HG03108 (cell line): ENCODE measurements around the gene ARL11.
A peak's percentile ranks its signal among the peaks of the same experiment; 100 is the strongest.
"Not testable (repeated sequence)": the region's sequence is repeated elsewhere in the genome, so short reads cannot be mapped to it uniquely, and the experiment has no call there.

Experiments
- ATAC-seq: cut with Tn5 transposase; IDR thresholded peaks from one replicate; pipeline ENCODE4 v1.9.1; 2021; ENCODE audit warnings: moderate library complexity; ENCODE audit not compliant: unreplicated experiment

Gene ARL11

DNA sequence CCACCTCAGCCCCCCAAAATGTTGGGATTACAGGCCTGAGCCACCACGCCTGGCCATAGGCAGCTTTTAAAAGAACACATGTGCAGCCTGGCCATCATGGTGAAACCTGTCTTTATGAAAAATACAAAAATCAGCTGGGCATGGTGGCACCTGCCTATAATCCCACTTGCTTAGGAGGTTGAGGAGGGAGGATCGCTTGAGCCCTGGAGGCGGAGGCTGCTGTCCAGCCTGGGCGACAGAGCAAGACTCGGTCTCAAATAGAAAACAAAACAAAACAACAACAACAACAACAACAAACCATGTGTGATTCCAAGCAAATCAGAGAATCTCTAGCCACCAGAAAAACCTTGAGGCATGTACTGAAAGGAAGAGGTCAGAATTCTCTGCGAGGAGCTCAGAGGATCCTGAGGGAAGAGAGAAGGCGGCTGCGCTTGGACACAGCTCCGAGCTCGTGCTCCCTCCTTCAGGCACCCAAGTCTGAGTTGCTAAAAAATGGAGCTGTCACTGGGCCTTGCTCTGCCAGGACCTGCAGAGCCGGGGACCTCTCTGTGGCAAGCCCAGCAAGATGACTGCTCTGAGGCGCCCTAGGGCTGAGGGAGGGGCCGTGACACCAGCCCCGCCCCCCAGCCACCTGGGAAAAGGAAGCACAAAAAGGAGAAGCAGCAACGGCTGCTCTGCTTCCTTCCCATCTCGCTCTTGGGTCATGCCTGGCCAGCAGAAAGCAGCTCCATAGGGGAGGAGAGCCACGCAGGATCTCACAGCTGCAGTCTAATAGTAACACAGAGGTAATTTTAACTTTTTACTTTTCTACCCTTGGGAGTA, at the start of gene ARL11:
TSS of gene ARL11 (plus strand) at position 677 of the 822 bp plus-strand sequence. CDS start 1,941 bp downstream, outside the sequence.
- ATAC-seq, result peak; percentile 96

DNA sequence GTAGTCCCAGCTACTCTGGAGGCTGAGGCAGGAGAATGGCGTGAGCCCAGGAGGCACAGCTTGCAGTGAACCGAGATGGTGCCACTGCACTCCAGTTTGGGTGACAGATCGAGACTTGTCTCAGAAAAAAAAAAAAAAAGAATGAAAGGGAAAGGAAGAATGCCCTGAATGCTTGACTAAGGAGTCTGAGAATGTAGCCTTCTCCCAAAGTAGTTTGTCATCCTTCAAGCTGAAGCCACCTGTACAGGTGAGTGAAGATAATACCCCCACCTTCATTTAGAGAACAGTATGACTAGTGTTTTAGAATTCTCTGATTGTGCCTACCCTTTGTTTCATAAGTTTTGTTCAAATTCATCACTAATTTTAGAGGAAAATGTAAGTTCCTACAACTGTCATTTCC, 48.8 kb upstream of the ARL11 start:
- ATAC-seq, result no peak

DNA sequence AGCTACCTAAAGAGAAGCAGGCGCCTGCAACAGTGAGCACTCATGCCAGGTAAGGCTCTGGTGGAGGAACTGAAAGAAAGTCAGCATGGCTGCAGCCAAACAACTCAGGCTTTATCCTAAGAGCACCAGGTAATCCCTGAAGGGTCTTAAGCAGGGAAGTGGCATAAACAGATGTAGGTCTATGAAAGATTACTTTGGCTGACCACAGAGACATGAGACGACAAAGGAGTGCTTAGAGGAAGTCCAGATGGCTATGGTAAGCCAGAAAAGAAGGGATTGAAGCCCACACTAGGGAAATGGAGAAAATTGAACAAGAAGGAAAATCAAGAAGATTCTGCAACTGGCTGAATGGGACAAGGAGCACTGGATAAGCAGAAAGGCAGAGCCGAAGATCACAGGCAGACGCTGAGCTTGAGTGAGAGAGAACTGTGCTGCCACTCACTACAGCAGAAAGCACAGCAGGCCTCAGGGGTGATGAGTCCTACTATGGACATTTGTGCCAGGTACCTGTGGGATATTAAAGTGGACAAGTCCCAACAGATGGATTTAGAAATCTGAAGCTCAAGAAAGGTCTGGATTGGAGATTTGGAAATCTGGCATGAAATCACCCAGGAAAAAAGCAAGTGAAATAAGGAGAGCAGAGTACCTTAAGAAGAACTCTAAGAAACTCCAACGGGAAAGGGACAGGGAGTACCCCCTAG, 47.2 kb upstream of the ARL11 start:
- no peak for ATAC-seq

DNA sequence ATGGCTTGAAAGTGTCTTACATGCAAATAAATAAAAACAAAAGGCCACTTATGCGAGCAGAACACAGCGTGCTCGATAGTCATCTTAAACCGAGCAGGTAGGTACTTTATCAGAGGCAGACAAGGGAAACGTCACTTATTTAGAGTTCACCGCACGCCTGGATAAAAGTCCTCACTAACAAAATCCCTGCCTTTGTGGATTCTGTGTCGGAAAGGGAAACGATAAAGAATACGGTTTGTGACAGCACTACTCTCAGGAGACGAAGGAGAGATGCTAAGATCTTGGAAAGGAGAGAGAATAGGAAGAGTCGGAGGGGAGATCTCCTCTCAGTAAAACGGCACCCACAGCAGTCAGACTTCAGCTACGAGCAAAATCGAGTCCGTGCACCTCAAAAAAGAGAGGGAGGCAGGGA, 43.5 kb upstream of the ARL11 start:
- peak; percentile 15 for ATAC-seq

DNA sequence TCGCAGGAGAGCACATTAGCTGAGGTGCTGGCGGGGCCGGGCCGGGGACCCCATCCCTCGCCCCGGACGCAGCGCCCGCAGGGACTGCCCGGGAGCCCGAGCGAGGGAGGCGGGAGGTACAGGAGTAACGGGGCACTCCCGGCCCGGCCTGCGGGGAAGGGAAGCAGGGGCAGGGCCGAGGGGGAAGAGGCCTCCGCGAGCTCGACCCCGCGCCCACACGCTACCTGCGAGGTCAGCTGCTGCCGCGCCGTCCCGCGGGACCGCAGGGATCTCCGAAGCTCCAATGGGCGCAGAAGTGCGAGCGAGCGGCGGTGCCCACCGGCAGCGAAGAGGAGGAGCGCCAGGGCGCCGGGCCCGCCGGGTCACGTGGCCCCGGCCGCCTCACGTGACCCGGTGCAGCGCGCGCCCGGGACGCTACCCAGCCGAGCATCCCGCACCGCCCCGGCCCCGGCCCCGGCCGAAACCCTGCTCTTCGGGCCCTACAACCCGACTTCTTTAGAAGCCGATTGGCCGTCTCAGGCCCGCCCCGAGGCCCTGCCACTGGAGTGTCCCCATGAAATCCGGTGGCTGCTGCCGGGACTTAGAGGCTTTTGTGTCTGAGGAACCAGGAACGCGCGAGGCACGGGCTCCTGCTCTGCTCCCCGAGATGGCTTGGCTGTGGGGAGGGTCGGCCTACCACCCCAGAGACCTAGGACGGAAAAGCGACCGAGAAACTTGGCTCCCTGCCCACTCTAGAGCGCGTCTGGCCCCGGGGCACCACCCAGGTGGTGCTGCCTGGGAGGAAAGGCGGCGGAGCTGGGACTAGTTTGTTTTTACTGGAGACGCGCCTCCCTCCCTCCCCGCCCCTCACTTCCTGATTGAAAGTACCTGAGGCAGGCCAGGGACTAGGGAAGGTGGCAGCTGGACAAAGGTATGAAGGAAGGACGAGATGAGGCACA, 42.8 kb upstream of the ARL11 start, which contains the start of gene RCBTB1:
TSS of gene RCBTB1 (minus strand) at position 339 of the 938 bp plus-strand sequence. CDS start 18,279 bp downstream, outside the sequence.
- ATAC-seq, result peak; percentile 81

DNA sequence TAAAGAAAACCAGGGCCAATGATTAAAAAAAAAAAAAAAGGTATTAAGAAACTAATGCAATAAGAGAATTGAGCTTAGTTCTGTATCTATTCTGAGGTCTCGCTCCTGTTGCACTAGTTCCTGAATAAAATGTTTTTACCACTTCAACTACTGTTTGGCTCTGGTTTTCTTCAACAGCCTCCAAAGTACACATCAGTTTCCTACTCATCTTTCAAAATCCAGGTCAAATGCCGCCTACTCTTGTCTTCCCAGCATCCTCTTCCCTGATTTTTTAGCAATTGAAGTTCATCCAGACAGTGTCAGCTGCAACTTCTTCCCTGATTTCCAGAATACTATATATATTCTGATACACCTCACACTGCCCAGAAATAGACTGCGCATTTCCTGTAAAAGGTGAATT, 41.6 kb upstream of the ARL11 start:
- ATAC-seq, result no peak

DNA sequence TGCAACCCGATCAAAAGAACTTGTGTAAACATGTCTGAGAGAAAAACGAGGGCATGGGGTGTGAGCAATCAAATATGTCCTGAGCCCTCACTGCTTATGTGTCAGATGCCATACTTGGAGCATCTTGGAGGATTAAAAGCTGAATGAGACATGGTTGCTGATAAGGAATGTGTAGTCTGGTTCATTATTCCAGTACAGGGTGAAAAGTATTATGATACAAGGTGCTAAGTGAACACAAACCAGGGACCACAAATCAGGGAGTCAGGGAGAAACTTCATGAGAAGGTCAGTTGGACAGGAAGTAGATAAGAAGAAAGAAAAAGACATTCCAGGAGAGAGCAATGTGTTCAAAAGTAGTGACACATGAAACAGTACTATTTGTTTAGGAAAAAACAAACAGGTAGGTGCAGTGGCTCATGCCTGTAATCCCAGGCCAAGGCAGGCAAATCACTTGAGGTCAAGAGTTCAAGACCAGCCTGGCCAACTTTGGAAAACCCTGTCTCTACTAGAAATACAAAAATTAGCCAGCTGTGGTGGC, 40.9 kb upstream of the ARL11 start:
- ATAC-seq, result no peak

DNA sequence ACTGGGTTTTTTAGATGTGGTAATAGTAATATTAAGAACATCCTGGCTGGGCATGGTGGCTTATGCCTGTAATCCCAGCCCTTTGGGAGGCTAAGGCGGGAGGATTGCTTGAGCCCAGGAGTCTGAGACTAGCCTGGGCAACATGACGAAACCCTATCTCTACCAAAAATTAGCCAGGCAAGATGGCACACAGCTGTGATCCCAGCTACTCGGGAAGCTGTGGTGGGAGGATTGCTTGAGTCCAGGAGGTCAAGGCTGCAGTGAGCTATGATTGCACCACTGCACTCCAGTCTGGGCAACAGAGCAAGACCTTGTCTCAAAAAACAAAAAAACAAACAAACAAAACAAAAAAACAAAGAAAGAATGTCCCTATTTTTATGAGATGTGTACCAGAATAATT, 37.6 kb upstream of the ARL11 start:
- not testable (repeated sequence) for ATAC-seq

DNA sequence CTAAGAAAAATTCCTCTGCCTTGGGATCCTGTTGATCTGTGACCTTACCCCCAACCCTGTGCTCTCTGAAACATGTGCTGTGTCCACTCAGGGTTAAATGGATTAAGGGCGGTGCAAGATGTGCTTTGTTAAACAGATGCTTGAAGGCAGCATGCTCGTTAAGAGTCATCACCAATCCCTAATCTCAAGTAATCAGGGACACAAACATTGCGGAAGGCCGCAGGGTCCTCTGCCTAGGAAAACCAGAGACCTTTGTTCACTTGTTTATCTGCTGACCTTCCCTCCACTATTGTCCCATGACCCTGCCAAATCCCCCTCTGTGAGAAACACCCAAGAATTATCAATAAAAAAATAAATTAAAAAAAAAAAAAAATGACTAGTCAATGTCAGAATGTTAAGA, 34.4 kb upstream of the ARL11 start:
- ATAC-seq, result not testable (repeated sequence)

DNA sequence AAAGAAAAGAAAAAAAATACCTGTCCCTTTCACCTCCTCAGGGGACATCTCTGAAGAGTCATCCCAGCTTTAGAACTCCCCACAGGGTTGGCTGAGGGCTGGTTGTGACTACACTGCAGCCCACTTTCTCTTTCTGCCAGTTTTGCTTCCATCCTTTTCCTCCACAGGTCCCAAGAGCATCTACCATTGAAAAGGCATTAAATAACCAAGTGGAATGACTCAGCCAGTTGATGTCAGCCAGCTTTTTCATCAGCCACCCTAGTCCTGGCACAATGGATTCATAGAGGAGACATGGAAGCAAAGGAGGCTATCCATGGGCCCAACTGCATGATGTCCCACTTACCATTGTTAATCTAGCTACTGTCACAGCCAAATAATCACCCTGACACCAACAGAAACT, 33.7 kb upstream of the ARL11 start:
- ATAC-seq, result no peak

DNA sequence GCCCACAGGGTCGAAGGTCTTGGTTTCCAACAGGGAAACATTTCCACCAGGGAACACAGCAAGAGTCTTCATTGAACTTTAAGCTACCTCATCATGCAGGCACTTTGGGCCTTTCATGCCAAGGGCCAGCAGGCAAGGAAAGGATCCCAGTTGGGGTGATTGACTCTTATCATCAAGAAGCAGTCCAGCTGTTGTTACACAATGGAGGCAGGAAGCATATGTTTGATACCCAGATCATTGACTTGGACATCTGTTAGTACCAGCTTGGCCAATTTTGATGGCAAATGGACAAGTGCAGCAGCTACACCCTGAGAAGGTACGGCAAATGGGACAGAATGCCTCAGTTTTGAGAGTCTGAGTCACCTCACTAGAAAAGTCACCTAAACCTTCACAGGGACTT, 32.1 kb upstream of the ARL11 start:
- no peak for ATAC-seq

DNA sequence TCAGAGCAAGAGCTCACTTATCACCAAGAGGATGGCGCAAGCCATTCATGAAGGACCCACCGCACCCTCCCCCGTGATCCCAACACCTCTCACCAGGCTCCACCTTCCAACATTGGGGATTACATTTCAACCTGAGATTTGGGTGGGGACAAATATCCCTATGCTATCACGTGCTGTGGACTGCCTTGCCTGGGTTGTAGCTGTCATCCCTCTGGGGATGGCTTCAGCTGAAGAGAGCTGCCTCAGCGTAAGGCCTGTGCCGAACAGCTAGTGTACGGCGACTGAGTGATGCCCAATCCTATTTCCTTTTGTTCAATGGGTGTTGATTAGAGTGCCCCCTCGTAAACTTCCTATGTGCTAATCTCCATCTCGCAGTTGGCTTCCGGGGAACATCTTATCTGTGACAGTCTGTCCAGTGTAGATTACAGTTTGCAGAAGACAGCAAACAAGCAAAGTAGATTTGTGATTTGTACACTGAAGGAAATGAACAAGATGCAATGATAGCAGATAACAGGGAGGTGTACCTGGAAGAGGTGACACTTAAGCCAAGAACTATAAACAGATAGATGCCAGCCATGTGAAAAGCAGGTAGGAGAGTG, 31.2 kb upstream of the ARL11 start:
- no peak for ATAC-seq

DNA sequence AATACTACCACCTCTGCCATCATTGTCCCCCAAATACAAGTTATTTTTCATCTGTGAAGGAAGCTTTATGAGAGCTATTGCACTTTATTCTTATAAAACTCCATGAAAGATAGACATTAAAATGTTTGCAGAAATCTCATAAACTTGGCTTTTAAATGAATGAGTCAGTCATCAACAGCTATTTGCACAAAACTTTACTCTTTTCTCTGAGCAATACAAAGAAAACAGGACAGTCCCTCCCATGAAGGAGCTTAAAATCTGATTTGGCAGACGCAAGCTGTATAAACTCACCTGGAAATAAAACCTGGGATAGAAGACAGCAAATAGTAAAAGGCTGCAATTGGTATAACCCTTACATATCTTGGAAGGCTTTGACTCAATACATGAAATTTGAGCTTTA, 26.3 kb upstream of the ARL11 start:
- ATAC-seq, result no peak

DNA sequence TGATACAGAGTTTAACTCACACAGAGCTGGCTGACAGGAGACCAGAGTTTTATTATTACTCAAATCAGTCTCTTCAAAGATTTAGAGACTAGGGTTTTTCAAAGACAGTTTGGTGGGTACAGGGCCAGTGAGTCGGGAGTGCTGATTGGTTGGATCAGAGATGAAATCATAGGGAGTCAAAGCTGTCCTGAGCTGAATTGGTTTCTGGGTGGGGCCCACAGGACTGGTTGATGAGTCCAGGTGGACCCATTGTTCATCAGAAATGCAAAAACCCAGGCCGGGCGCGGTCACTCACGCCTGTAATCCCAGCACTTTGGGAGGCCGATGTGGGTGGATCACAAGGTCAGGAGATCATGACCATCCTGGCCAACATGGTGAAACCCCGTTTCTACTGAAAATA, 25.7 kb upstream of the ARL11 start:
- ATAC-seq, result not testable (repeated sequence)

DNA sequence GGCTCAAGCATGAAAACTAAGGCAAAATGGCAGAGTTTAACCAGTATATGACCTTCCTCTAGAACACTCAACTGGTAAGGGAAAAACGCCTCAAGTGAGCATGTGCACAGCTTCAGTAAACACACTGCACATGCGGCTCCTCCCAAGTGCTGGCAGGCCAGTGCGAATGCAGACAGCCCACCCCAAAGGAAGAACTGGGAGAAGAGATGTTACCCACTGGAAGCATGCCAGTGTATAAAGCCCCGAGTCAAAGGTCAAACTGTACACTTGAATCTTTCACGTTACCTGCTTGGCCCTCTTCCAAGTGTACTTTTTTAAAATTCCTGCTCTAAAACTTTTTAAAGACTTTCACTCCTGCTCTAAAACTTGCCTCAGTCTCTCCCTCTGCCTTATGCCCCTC, 23.7 kb upstream of the ARL11 start:
- ATAC-seq, result no peak

DNA sequence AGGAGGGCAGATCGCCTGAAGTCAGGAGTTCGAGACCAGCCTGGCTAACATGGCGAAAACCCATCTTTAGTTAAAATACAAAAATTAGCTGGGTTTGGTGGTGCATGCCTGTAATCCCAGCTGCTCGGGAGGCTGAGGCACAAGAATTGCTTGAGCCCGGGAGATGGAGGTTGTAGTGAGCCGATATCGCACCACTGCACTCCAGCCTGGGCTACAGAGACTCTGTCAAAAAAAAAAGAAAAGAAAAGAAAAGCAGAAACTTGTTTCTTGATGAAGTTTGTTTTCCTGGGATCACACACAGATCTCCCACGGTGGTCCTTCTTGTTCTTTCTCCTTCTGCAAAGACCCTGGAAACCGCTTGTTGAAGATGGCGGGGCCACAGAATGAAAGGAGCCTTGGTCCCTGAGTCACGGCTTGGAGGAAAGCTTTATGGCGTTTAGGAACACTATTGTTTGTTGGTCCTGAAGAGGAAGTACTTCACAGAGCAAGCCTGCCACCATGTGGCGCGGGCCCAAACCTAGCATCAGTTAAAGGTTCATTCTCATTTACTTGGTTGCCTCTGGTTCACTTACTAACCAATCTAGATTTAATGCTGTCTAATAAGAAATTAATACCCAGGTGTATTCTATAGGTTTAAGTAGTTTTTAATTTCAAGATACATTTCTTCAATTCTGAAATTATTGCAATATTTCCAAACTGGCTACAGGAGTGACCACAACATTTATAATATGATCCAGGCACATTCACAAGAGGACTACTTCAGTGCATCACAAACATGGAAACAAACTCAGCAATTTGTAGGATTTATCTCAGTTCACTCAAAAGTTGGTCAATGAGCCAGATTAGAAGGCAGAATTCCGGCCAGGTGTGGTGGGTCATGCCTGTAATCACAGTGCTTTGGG, 21.3 kb upstream of the ARL11 start:
- peak; percentile 98 for ATAC-seq

DNA sequence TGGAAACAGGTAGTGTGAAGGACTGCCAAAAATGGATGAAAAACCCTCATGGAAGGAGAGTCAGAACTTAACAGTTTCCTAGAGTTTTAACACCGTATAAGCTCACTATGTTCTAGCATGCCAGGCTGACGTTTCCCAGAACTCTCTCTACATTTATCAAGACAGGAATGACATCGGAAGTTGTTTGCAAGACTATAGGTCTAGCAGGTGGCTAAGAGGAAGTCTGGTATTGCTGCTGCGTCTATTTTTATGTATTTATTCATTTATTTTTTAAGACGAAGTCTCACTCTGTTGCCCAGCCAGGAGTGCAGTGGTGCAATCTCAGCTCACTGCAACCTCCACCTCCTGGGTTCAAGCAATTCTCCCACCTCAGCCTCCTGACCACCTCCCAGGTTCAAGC, 20.5 kb upstream of the ARL11 start:
- no peak for ATAC-seq

DNA sequence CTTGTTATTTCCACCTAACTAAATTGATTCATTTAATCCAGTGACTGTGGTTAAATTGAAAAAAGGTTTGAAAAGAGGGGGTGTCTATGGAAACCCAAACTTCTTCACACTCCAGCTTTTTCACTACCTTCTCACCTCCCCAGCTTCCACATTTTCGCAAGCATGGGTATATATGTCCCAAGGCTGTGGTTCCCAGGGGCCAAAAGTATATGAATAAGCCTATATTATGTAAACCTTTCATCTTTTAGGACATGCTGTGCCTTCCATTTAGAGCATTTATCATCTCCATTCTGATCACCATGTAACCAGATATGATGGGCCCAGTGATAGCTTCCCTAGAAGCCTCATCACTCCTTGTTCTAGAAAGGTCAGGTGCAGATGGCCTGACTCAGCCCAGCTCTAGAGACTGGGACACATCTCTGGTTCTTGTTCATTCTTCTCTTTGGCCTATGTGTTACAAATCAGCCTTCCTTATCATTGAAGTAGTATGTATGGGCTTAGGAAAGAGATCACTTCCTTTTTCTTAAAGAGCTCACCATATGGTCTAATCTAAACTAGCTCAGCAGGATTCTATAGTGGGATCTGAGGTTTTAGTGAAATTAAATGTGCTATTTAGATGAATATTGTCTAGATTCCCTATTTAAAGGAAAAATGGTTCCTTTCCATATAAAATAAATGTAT, 19.5 kb upstream of the ARL11 start:
- ATAC-seq, result no peak

DNA sequence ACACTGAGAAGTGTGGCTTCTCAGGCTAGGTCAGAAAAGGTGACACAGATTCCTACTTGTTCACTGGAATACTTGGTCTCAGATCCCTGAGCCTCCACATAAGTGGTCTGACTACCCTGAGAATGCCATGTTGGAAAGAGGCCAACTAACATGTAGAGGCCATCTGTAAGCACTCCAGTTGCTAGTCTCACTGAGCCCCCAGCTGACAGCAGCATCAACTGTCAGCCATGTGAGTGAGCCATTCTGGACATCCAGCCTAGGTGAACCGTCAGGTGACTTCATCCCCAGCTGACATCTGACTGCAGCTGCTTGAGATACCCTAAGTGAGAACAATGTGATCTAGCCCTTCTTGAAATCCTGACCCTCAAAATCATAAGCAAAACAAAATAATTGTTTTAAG, 18.1 kb upstream of the ARL11 start:
- no peak for ATAC-seq
